Kidney epithelial cell (primary cell): ENCODE results near the gene CFAP54. TPM values are rescaled to one million over a fixed set of nuclear protein-coding genes. Genes with fewer than 3 reads are reported as not detected.
A peak's percentile ranks its signal among the peaks of the same experiment; 100 is the strongest.
"Not testable (repeated sequence)": the region's sequence is repeated elsewhere in the genome, so short reads cannot be mapped to it uniquely, and the experiment has no call there.

ENCODE experiments used
- DNase-seq: peaks from one replicate; pipeline ENCODE4 v3.0.0-alpha.2; 2010; ENCODE audit warnings: low read depth
- H3K27me3 ChIP-seq: 2 replicates; pipeline ENCODE4 v1.6.0; 2011; ENCODE audit warnings: low read length; ENCODE audit not compliant: control insufficient read depth, insufficient read depth
- H3K36me3 ChIP-seq: 2 replicates; pipeline ENCODE4 v1.5.1; 2011; ENCODE audit warnings: low read length; ENCODE audit not compliant: control insufficient read depth, insufficient read depth
- H3K4me3 ChIP-seq: 2 replicates; pipeline ENCODE4 v1.5.1; 2011; ENCODE audit warnings: low read depth, mild to moderate bottlenecking, control low read depth, low read length
- total RNA-seq: library from RNA; depleted of rRNA; stranded (reverse); fragments of >200 nt; gene quantifications from 2 replicates; pipeline ENCODE4 v1.2.3, GENCODE V29; 2015
- TF ChIP-seq, protein P1 (sequence below): IDR thresholded peaks from 2 replicates; pipeline ENCODE4 v1.5.1; 2011; ENCODE audit warnings: mild to moderate bottlenecking, moderate library complexity, low read length, control low read depth, inconsistent platforms; ENCODE audit not compliant: insufficient read depth, poor library complexity, severe bottlenecking

CFAP54 gene
- total RNA-seq, 1 donor from 2014 or later, result 0.79 TPM

DNA sequence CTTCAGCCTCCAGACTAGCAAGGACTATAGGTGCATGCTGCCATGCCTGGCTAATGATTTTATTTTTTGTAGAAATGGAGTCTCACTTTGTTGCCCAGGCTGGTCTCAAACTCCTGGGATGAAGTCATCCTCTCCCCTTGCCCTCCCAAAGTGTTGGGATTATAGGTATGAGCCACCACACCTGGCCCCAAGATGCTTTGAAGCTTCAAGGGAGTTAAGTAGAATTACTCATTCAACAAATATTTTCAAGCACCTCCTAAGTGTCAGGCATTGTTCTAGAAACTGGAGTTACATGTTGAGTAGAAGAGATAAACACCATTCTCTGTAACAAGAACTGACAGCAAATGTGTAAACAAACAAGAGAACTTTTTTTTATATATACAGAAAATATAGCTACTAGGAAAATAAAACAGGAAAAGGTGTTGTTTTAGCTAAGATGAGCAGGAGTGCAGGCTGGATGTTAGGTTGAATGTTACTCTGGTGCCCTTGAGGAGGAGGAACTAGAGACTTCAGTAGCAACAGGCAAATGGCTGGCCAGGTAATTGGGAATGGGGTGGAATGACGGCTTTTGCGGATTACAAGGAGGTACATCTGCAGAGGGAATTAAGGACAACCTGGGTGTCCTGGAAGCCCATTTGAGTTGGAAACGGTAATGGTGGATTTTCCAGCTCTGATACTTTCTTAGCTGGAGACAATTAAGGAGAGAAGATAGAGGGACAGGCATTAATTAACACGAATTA lies 32.0 kb upstream of the CFAP54 start:
- Histone ChIP-seq H3K36me3 (no peaks in the 10 kb centered on the region), H3K4me3 (no peak overlapping the region), H3K27me3 (no peaks in the 10 kb centered on the region)
- TF ChIP-seq, protein P1, sequence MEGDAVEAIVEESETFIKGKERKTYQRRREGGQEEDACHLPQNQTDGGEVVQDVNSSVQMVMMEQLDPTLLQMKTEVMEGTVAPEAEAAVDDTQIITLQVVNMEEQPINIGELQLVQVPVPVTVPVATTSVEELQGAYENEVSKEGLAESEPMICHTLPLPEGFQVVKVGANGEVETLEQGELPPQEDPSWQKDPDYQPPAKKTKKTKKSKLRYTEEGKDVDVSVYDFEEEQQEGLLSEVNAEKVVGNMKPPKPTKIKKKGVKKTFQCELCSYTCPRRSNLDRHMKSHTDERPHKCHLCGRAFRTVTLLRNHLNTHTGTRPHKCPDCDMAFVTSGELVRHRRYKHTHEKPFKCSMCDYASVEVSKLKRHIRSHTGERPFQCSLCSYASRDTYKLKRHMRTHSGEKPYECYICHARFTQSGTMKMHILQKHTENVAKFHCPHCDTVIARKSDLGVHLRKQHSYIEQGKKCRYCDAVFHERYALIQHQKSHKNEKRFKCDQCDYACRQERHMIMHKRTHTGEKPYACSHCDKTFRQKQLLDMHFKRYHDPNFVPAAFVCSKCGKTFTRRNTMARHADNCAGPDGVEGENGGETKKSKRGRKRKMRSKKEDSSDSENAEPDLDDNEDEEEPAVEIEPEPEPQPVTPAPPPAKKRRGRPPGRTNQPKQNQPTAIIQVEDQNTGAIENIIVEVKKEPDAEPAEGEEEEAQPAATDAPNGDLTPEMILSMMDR, result no peak
- DNase-seq, result no peak

DNA sequence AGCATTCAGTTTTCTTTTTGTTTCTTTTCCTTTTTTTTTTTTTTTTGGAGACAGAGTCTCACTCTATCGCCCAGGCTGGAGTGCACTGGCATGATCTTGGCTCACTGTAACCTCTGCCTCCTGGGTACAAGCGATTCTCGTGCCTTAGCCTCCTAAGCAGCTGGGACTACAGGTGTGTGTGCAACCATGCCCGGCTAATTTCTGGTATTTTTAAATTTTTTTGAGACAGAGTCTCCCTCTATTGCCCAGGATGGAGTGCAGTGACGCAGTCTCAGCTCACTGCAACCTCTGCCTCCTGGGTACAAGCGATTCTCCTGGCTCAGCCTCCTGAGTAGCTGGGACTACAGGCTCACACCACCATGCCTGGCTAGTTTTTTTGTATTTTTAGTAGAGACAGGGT lies 30.1 kb upstream of the CFAP54 start:
- not testable (repeated sequence) for H3K27me3 ChIP-seq, DNase-seq, H3K4me3 ChIP-seq, H3K36me3 ChIP-seq

DNA sequence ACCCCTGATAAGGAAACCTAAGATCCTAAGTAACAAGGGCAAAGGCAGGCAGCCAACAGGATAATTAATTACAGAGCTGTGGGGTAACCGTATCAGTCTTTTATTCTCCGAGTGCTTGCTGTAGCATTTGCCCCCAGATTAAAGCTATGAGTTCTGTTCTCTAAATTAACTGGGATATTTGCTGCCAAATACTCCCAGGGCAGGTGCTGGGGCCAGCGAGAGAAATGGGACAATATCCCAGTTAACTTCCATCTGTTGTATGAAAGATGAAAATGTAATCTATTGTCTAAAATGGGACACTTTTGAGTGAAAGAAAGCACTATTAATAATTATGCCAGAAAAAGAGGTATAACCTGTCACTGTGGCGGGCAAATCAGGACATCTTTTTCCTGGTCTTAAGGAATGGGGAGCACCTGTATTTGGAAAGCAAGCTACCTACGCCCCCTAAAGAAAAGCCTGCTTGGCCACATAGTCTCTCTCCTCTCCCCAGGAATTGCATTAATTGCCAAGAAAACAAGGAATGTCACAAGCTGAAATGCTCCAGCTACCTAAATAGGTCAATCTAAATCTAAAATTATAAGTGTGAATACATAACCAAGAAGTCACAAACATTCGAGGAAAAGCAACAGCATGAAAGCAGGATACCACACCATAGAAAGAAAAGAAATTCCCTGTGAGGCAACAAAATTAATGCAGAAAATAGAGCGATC lies 26.7 kb upstream of the CFAP54 start:
- Histone ChIP-seq H3K36me3 (no peaks in the 10 kb centered on the region), H3K4me3 (no peak overlapping the region), H3K27me3 (no peaks in the 10 kb centered on the region)
- DNase-seq, result no peak
- TF ChIP-seq, protein P1, result no peak

DNA sequence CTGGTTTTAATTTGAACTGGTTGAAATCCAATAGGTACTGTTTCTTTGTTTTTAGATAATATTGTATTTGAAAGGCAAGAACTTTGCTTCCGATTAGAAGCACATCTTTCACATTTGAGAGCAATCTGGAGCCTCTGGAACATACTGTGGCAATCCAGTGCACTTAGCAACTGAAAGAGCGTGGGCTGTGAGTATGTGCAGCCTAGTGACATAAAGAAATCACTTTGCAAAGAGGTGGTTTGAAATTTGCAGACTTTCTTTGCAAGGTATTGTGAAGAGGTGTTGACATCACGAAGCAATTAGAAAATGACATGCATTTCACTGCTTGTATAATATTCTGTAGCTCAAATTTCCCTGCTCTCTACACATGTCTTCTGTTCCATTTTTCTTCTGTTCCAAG lies 23.5 kb upstream of the CFAP54 start:
- DNase-seq, result no peak
- Histone ChIP-seq H3K36me3 (no peaks in the 10 kb centered on the region), H3K27me3 (no peaks in the 10 kb centered on the region), H3K4me3 (no peak overlapping the region)
- TF ChIP-seq, protein P1, result no peak

DNA sequence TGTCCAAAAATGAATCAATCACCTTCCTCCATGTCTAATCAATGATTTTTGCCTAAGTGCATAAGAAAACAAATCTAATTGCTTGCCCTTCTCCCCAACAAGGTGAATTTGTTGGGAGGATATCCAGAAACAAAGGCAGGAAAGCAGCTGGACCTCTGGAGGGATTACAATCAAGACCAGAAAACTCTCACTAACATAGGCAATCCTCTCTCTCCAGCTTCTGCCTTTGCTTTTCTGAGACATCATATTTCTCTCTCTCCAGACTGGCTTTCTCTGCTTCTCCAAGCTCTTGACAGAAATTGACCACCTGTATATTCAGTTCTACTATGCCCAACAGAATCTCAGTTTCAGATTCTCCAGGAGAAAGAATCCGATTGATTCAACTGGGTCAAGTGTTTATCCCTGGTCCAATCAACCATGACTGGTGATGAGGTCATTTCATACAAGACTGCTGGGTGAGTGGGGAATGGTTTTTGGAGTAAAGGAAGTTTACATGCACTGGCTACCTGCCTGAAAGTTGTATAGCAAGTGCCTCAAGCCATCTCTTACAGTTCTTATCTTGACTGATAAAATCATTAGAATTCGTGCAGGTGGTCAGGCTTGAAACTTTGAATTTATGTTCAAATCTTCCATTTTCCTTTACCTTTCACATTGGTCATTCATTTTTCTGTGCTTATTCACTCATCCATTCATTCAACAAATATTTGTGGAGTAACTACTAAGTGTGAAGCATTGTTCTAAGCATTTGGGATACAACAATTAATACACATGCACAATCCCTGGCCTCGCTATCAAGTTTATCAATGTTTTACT lies 22.2 kb upstream of the CFAP54 start:
- Histone ChIP-seq H3K27me3 (no peaks in the 10 kb centered on the region), H3K36me3 (no peaks in the 10 kb centered on the region), H3K4me3 (no peak overlapping the region)
- TF ChIP-seq, protein P1, result no peak
- peak; percentile 76 for DNase-seq

DNA sequence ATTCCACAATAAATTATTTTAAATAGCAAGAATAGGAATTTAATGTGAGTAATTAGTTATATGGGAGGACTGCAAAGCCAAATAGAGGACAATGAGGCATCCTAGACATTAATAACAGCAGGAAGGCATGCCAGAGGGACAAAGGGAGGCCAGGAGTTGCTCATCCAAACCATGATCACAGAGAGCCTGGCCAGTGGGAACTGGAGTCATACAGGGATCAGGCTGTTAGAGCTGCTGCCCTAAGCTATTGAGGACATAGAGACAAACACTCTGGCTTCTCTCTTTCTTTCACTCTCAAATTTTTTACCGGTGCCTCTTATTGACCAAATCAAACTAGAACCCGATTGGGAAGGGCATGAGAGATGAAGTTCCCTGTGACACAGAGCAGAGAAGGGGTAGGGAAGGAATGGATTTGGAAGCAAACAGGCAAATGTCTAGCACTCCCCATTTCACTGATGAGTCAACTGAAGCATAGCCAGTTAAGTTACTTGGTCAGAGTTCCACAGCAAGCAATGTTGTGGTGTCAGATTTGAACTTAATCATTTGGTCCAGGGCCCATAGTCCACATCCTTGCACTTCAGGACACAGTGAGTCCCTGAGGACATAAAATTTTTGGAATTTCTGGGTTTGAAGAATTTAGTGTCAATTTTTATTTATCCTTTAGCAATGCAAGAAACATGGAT lies 17.9 kb upstream of the CFAP54 start:
- TF ChIP-seq, protein P1, result no peak
- Histone ChIP-seq H3K36me3 (no peaks in the 10 kb centered on the region), H3K4me3 (no peak overlapping the region), H3K27me3 (no peaks in the 10 kb centered on the region)
- no peak for DNase-seq
